GM12878 (cell line): ENCODE measurements around the gene LSP1. TPM values are rescaled to one million over a fixed set of nuclear protein-coding genes. Genes with fewer than 3 reads are reported as not detected.

Source experiments
- ATAC-seq: fragments of 200-7000 bp; cut with Tn5 transposase; 3 replicates; pipeline ENCODE4 v1.9.1; 2020; ENCODE audit warnings: mild to moderate bottlenecking, moderate library complexity
- BruUV-seq: library from RNA; stranded (reverse); fragments of 400-500 nt; replicated peaks from 2 replicates; lab custom pipeline; 2021; lab: Mats Ljungman, UMichigan
- CTCF ChIA-PET: fragments of 300-600 bp; sonication (Branson Sonifier 250); formaldehyde crosslinking; extraction: SDS; loops from one replicate; lab custom pipeline; 2021; ENCODE audit warnings: inconsistent platforms; lab: Yijun Ruan, JAX
- POLR2A ChIA-PET: fragments of 350-600 bp; formaldehyde crosslinking; extraction: SDS; loops from one replicate; lab custom pipeline; 2021; ENCODE audit warnings: inconsistent platforms; lab: Charles Lee
- RAD21 ChIA-PET: fragments of 300-600 bp; sonication (Branson Sonifier 250); formaldehyde crosslinking; loops from one replicate; lab custom pipeline; 2023; ENCODE audit warnings: antibody characterized with exemption; ENCODE audit not compliant: unreplicated experiment; lab: Charles Lee
- SMC1A ChIA-PET: fragments of 300-600 bp; sonication (Branson Sonifier 250); formaldehyde crosslinking; loops from one replicate; lab custom pipeline; 2023; ENCODE audit not compliant: unreplicated experiment, uncharacterized antibody; lab: Charles Lee
- DNase-seq: peaks from one replicate; pipeline ENCODE4 v3.0.0-alpha.2; 2011; ENCODE audit warnings: low read depth, low spot score
- FAIRE-seq: peaks from 3 replicates; lab custom pipeline; 2011; peaks lifted over from hg19 to GRCh38; lab: Jason Lieb, UNC
- H2AFZ ChIP-seq: 2 replicates; pipeline ENCODE4 v1.6.0; 2011; ENCODE audit warnings: low read depth, low read length, control low read depth; ENCODE audit not compliant: control insufficient read depth
- H3K27ac ChIP-seq: 2 replicates; pipeline ENCODE4 v1.5.1; 2011; ENCODE audit warnings: control low read depth; ENCODE audit not compliant: control insufficient read depth, insufficient read depth
- H3K27me3 ChIP-seq, 2 experiments: replicated peaks in 1 of 2; 2 replicates each; pipeline versions ENCODE4 v1.6.0 to v1.6.1; 2011; ENCODE audit warnings: low read length in 1 of 2; ENCODE audit not compliant: control insufficient read depth in 2 of 2, insufficient read depth in 2 of 2
- H3K36me3 ChIP-seq, 2 experiments: 2 replicates each; pipeline ENCODE4 v1.5.1; 2011; ENCODE audit warnings: low read length in 1 of 2; ENCODE audit not compliant: control insufficient read depth in 2 of 2, insufficient read depth in 2 of 2
- H3K4me1 ChIP-seq: 2 replicates; pipeline ENCODE4 v1.6.1; 2011; ENCODE audit warnings: mild to moderate bottlenecking, low read length, moderate library complexity, mixed read lengths; ENCODE audit not compliant: control insufficient read depth, insufficient read depth
- H3K4me2 ChIP-seq: 2 replicates; pipeline ENCODE4 v1.6.0; 2011; ENCODE audit warnings: control low read depth; ENCODE audit not compliant: control insufficient read depth, insufficient read depth
- H3K4me3 ChIP-seq: fragments of 200-600 bp; sonication (generic); 2 replicates; pipeline ENCODE4 v1.5.1; 2016
- H3K79me2 ChIP-seq: 2 replicates; pipeline ENCODE4 v1.6.0; 2011; ENCODE audit warnings: low read length; ENCODE audit not compliant: control insufficient read depth, insufficient read depth
- H3K9ac ChIP-seq: 2 replicates; pipeline ENCODE4 v1.8.0; 2011; ENCODE audit warnings: low read length, control low read depth, mixed read lengths; ENCODE audit not compliant: control insufficient read depth, insufficient read depth
- H3K9me3 ChIP-seq: replicated peaks from 3 replicates; pipeline ENCODE4 v1.5.1; 2011; ENCODE audit warnings: mild to moderate bottlenecking, low read length; ENCODE audit not compliant: control insufficient read depth, insufficient read depth
- H4K20me1 ChIP-seq: 2 replicates; pipeline ENCODE4 v1.6.0; 2011; ENCODE audit not compliant: control insufficient read depth, insufficient read depth
- USF1 ChIP-seq: IDR thresholded peaks from 2 replicates; pipeline ENCODE4 v1.6.1; 2011; ENCODE audit warnings: borderline replicate concordance, low read depth, mild to moderate bottlenecking, moderate library complexity, mixed read lengths, low read length; ENCODE audit not compliant: insufficient read depth; ENCODE audit errors: extremely low read length
- ZNF207 ChIP-seq: fragments of 450-650 bp; IDR thresholded peaks from 2 replicates; pipeline ENCODE4 v1.6.1; 2014; ENCODE audit warnings: antibody characterized with exemption, mild to moderate bottlenecking, borderline replicate concordance
- WGBS: methylation state at CpG from one replicate; pipeline ENCODE4 v1.1.6; 2016; ENCODE audit warnings: low lambda C conversion rate; ENCODE audit not compliant: insufficient replicate concordance, insufficient coverage; ENCODE audit errors: missing lambda C conversion rate; 5-methylcytosine and 5-hydroxymethylcytosine counted together
- in situ Hi-C: fragments of 300-500 bp; cut with MboI; formaldehyde crosslinking; loops from 9 replicates; pipeline ENCODE4 v1.14.3; 2018; ENCODE audit warnings: mixed read lengths
- intact Hi-C: fragments of 100-400 bp; cut with micrococcal nuclease; formaldehyde crosslinking; loops from one replicate; pipeline ENCODE4 v1.14.2; 2022; ENCODE audit not compliant: unreplicated experiment
- polyA plus RNA-seq, 11 experiments: library from polyadenylated mRNA; depleted of rRNA in 4 of 11; unstranded in 6 of 11; stranded (reverse) in 5 of 11; fragments of >200 nt; fragmentation: Nextera tagmentation in 4 of 11; fragmentation: Illumina TruSeq in 1 of 11; extraction: Ambion mirVana in 4 of 11; extraction: Trizol in 1 of 11; gene quantifications; 1 replicate in 1 of 11; 2 replicates in 10 of 11; pipeline versions ENCODE4 v1.2.1 to v1.2.3, GENCODE V29; 2011 to 2016; ENCODE audit warnings: inconsistent platforms in 2 of 11, missing spikeins in 2 of 11, low read depth in 1 of 11
- total RNA-seq, 4 experiments: library from RNA; depleted of rRNA in 3 of 4; stranded (reverse); fragments of >200 nt in 3 of 4; fragmentation: Illumina TruSeq in 1 of 4; extraction: Trizol in 1 of 4; gene quantifications; 2 replicates each; pipeline versions ENCODE4 v1.2.1 to v1.2.3, GENCODE V29; 2013 to 2021

The LSP1 gene
- total and polyA plus RNA-seq, 10 of the 15 experiments (the other 5 are each of a cell fraction or from before 2014, with no cell fraction given), result 19.2 to 488 (median 369) TPM

- BruUV-seq, result no TSS peak
Measured at GRCh38 chr11:1841511-1842148, 11.3 kb upstream of the LSP1 start.

More at GRCh38 chr11:1841511-1842148, 11.3 kb upstream of the LSP1 start:
- H3K9me3 ChIP-seq, result no peaks in the 10 kb centered on the region
- H3K36me3 ChIP-seq, result no peaks in the 10 kb centered on the region
- H3K4me2 ChIP-seq, result no peak overlapping the region
- intact Hi-C loops, result no loop called here
- no peak overlapping the region for H3K27ac ChIP-seq
- no peaks in the 10 kb centered on the region; a peak in 1 of 4 replicates for H3K27me3 ChIP-seq
- no peaks in the 10 kb centered on the region for H3K79me2 ChIP-seq
- WGBS, result 73% methylated on average over 19 of the region's 19 CpGs
- CTCF ChIA-PET, result no interaction called here
- peaks cover 31% of the 10 kb centered on the region for H3K4me1 ChIP-seq
- H3K9ac ChIP-seq, result no peak overlapping the region
- SMC1A ChIA-PET, result interaction anchor here (1.4 kb wide), 1 partner anchor 14 kb away, joined by 3 read pairs; no protein-coding TSS in a partner anchor
- RAD21 ChIA-PET, result no interaction called here
- FAIRE-seq (no peak), ATAC-seq (no peak), DNase-seq (no peak)
- peak; percentile 1 for TF ChIP-seq USF1
- TF ChIP-seq ZNF207, result no peak
- in situ Hi-C loops, result no loop called here
- H2AFZ ChIP-seq, result no peak overlapping the region
- POLR2A ChIA-PET, result no interaction called here
- H3K4me3 ChIP-seq, result no peak overlapping the region
- H4K20me1 ChIP-seq, result no peaks in the 10 kb centered on the region
